Neural progenitor cell (in vitro differentiated cells): Measurements from ENCODE around the gene TMEM203. TPM values are rescaled to one million over a fixed set of nuclear protein-coding genes. Genes with fewer than 3 reads are reported as not detected.
A peak's percentile ranks its signal among the peaks of the same experiment; 100 is the strongest.

Source experiments
- DNase-seq: peaks from one replicate; pipeline ENCODE4 v3.0.0-alpha.2; 2016; ENCODE audit warnings: low spot score
- H2AFZ ChIP-seq: fragments of 200-600 bp; sonication (generic); replicated peaks from 2 replicates; pipeline ENCODE4 v1.6.1; 2016; ENCODE audit warnings: antibody characterized with exemption
- H3F3A ChIP-seq: fragments of 200-600 bp; sonication (generic); 2 replicates; pipeline ENCODE4 v1.6.1; 2016; ENCODE audit warnings: antibody characterized with exemption, low read depth
- H3K27ac ChIP-seq: fragments of 200-600 bp; sonication (generic); 2 replicates; pipeline ENCODE4 v1.5.1; 2016; ENCODE audit warnings: mild to moderate bottlenecking
- H3K27me3 ChIP-seq: fragments of 200-600 bp; sonication (generic); 2 replicates; pipeline ENCODE4 v1.6.1; 2016; ENCODE audit warnings: mild to moderate bottlenecking, moderate library complexity
- H3K36me3 ChIP-seq: fragments of 200-600 bp; sonication (generic); 2 replicates; pipeline ENCODE4 v1.5.1; 2016
- H3K4me1 ChIP-seq: fragments of 200-600 bp; sonication (generic); 2 replicates; pipeline ENCODE4 v1.6.1; 2016; ENCODE audit warnings: mixed run types
- H3K4me2 ChIP-seq: fragments of 200-600 bp; sonication (generic); 2 replicates; pipeline ENCODE4 v1.6.1; 2016
- H3K4me3 ChIP-seq: fragments of 200-600 bp; sonication (generic); 2 replicates; pipeline ENCODE4 v1.5.1; 2016
- H3K79me2 ChIP-seq: fragments of 200-600 bp; sonication (generic); 2 replicates; pipeline ENCODE4 v1.6.1; 2016; ENCODE audit warnings: low read depth
- H3K9ac ChIP-seq: fragments of 200-600 bp; sonication (generic); 2 replicates; pipeline ENCODE4 v1.6.1; 2016
- H3K9me3 ChIP-seq: fragments of 200-600 bp; sonication (generic); 2 replicates; pipeline ENCODE4 v1.5.1; 2016; ENCODE audit warnings: low read depth
- H4K20me1 ChIP-seq: fragments of 200-600 bp; sonication (generic); 2 replicates; pipeline ENCODE4 v1.6.1; 2016; ENCODE audit warnings: low read depth
- H3K27ac Mint-ChIP-seq: 3 replicates; pipeline ENCODE4 v1.8.0; 2021; ENCODE audit warnings: mixed read lengths
- H3K27me3 Mint-ChIP-seq: 2 replicates; pipeline ENCODE4 v1.8.0; 2022; ENCODE audit warnings: low read depth, mild to moderate bottlenecking, inconsistent platforms, moderate library complexity, mixed read lengths; ENCODE audit not compliant: insufficient read depth
- H3K36me3 Mint-ChIP-seq: 3 replicates; pipeline ENCODE4 v1.8.0; 2021; ENCODE audit warnings: mixed read lengths
- H3K4me1 Mint-ChIP-seq: 3 replicates; pipeline ENCODE4 v1.8.0; 2021; ENCODE audit warnings: mixed read lengths
- H3K4me3 Mint-ChIP-seq: 3 replicates; pipeline ENCODE4 v1.8.0; 2021; ENCODE audit warnings: mild to moderate bottlenecking, moderate library complexity, mixed read lengths
- H3K9me3 Mint-ChIP-seq: 3 replicates; pipeline ENCODE4 v1.8.0; 2020; ENCODE audit warnings: mixed read lengths
- CTCF ChIP-seq: fragments of 200-600 bp; sonication (generic); IDR thresholded peaks from 2 replicates; pipeline ENCODE4 v1.5.1; 2017; ENCODE audit warnings: antibody characterized with exemption, mild to moderate bottlenecking
- EZH2 ChIP-seq: fragments of 200-600 bp; sonication (generic); IDR thresholded peaks from 2 replicates; pipeline ENCODE4 v1.6.1; 2017; ENCODE audit warnings: antibody characterized with exemption, mild to moderate bottlenecking, moderate library complexity
- EZH2phosphoT487 ChIP-seq: fragments of 200-600 bp; sonication (generic); IDR thresholded peaks from 2 replicates; pipeline ENCODE4 v1.6.1; 2017; ENCODE audit warnings: antibody characterized with exemption
- total RNA-seq: library from RNA; depleted of rRNA; stranded (reverse); fragments of >200 nt; gene quantifications from 2 replicates; pipeline ENCODE4 v1.2.3, GENCODE V29; 2015; ENCODE audit warnings: low replicate concordance

Gene TMEM203
- total RNA-seq, 1 donor from 2014 or later = 21.6 TPM

GRCh38 chr9:137168904-137169856 is 36.3 kb downstream of the TMEM203 start:
- H3K4me2 ChIP-seq = peak overlapping the region; percentile 93
- H3K27me3 Mint-ChIP-seq = peaks cover 36% of the 10 kb centered on the region
- no peak overlapping the region for H3K9ac ChIP-seq
- no peaks in the 10 kb centered on the region for H3K36me3 ChIP-seq
- peak overlapping the region; percentile 98 for H2AFZ ChIP-seq
- H3K4me3 Mint-ChIP-seq = peak overlapping the region; percentile 70
- H3K27ac ChIP-seq = no peak overlapping the region
- H3K4me1 Mint-ChIP-seq = no peaks in the 10 kb centered on the region
- DNase-seq = peak; percentile 92
- peaks cover 100% of the 10 kb centered on the region for H3K27me3 ChIP-seq
- peaks cover 14% of the 10 kb centered on the region for H3K4me1 ChIP-seq
- peaks cover 54% of the 10 kb centered on the region for H4K20me1 ChIP-seq
- no peaks in the 10 kb centered on the region for H3K9me3 Mint-ChIP-seq
- peak overlapping the region; percentile 52 for H3K4me3 ChIP-seq
- no peak overlapping the region for H3K27ac Mint-ChIP-seq
- peak; percentile 25 for TF ChIP-seq EZH2phosphoT487
- peak; percentile 9 for TF ChIP-seq CTCF
- TF ChIP-seq EZH2 = no peak
- no peaks in the 10 kb centered on the region for H3K9me3 ChIP-seq
- H3K79me2 ChIP-seq = no peaks in the 10 kb centered on the region
- no peaks in the 10 kb centered on the region for H3K36me3 Mint-ChIP-seq
- H3F3A ChIP-seq = peaks cover 17% of the 10 kb centered on the region

- TF ChIP-seq EZH2 (peak; percentile 96), CTCF (no peak), EZH2phosphoT487 (peak; percentile 91)
- peaks cover 40% of the 10 kb centered on the region for H3K27me3 Mint-ChIP-seq
- peak overlapping the region; percentile 70 for H3K4me3 Mint-ChIP-seq
- H3F3A ChIP-seq = peaks cover 17% of the 10 kb centered on the region
- peaks cover 57% of the 10 kb centered on the region for H4K20me1 ChIP-seq
- H2AFZ ChIP-seq = peak overlapping the region; percentile 98
- no peak overlapping the region for H3K27ac ChIP-seq
- peaks cover 14% of the 10 kb centered on the region for H3K4me1 ChIP-seq
- no peak overlapping the region for H3K9ac ChIP-seq
- H3K4me1 Mint-ChIP-seq = peaks cover under 1% of the 10 kb centered on the region
- no peaks in the 10 kb centered on the region for H3K36me3 ChIP-seq
- no peaks in the 10 kb centered on the region for H3K79me2 ChIP-seq
- no peaks in the 10 kb centered on the region for H3K9me3 Mint-ChIP-seq
- H3K27me3 ChIP-seq = peaks cover 100% of the 10 kb centered on the region
- no peaks in the 10 kb centered on the region for H3K36me3 Mint-ChIP-seq
- H3K9me3 ChIP-seq = no peaks in the 10 kb centered on the region
- H3K27ac Mint-ChIP-seq = no peak overlapping the region
- H3K4me2 ChIP-seq = peak overlapping the region; percentile 93
- peak; percentile 35 for DNase-seq
- H3K4me3 ChIP-seq = peak overlapping the region; percentile 52
Measured at GRCh38 chr9:137168573-137168903, 36.9 kb downstream of the TMEM203 start.

GRCh38 chr9:137167747-137168572 is 37.5 kb downstream of the TMEM203 start:
- Histone ChIP-seq H3K36me3 (no peaks in the 10 kb centered on the region), H3K9ac (no peak overlapping the region)
- H3K4me3 Mint-ChIP-seq = peak overlapping the region; percentile 48

More at GRCh38 chr9:137167747-137168572, 37.5 kb downstream of the TMEM203 start:
- Histone ChIP-seq H3K27me3 (peaks cover 100% of the 10 kb centered on the region), H3K9me3 (no peaks in the 10 kb centered on the region), H3K4me2 (peak overlapping the region; percentile 93), H4K20me1 (peaks cover 61% of the 10 kb centered on the region), H2AFZ (no peak overlapping the region), H3K27ac (no peak overlapping the region), H3K4me1 (peaks cover 14% of the 10 kb centered on the region), H3K79me2 (no peaks in the 10 kb centered on the region), H3F3A (peaks cover 17% of the 10 kb centered on the region), H3K4me3 (peak overlapping the region; percentile 52)
- peaks cover 45% of the 10 kb centered on the region for H3K27me3 Mint-ChIP-seq
- peak; percentile 73 for DNase-seq
- no peak overlapping the region for H3K27ac Mint-ChIP-seq
- no peaks in the 10 kb centered on the region for H3K9me3 Mint-ChIP-seq
- no peaks in the 10 kb centered on the region for H3K36me3 Mint-ChIP-seq
- no peak for TF ChIP-seq EZH2phosphoT487
- peak; percentile 84 for TF ChIP-seq EZH2
- H3K4me1 Mint-ChIP-seq = peaks cover 3% of the 10 kb centered on the region
